Nephron progenitor cell (in vitro differentiated cells): ENCODE measurements around the gene CBLB.

Source experiments
- DNase-seq: peaks from one replicate; pipeline ENCODE4 v3.0.0; 2021
- H3K27ac Mint-ChIP-seq: 2 replicates; pipeline ENCODE4 v1.8.0; 2021; ENCODE audit warnings: mild to moderate bottlenecking, moderate library complexity, mixed read lengths
- H3K27me3 Mint-ChIP-seq: 2 replicates; pipeline ENCODE4 v1.8.0; 2021; ENCODE audit warnings: mild to moderate bottlenecking, low read depth, mixed read lengths; ENCODE audit not compliant: poor library complexity
- H3K36me3 Mint-ChIP-seq: 2 replicates; pipeline ENCODE4 v1.8.0; 2021; ENCODE audit warnings: low read depth, mixed read lengths
- H3K4me1 Mint-ChIP-seq: 2 replicates; pipeline ENCODE4 v1.8.0; 2021; ENCODE audit warnings: mixed read lengths
- H3K4me3 Mint-ChIP-seq: 2 replicates; pipeline ENCODE4 v1.8.0; 2021; ENCODE audit warnings: mild to moderate bottlenecking, moderate library complexity, mixed read lengths
- H3K9me3 Mint-ChIP-seq: 2 replicates; pipeline ENCODE4 v1.8.0; 2021; ENCODE audit warnings: mild to moderate bottlenecking, moderate library complexity, mixed read lengths
- CTCF ChIP-seq: fragments of 200-600 bp; sonication (generic); IDR thresholded peaks from 2 replicates; pipeline ENCODE4 v1.5.0; 2021; ENCODE audit warnings: antibody characterized with exemption

Gene CBLB

GRCh38 chr3:105791919-105792786 lies 76.7 kb downstream of the CBLB start:
- Mint-ChIP-seq H3K9me3 (peaks cover 18% of the 10 kb centered on the region), H3K27ac (peak overlapping the region; percentile 81), H3K4me1 (peaks cover 18% of the 10 kb centered on the region), H3K4me3 (no peak overlapping the region), H3K36me3 (peaks cover 20% of the 10 kb centered on the region), H3K27me3 (peaks cover under 1% of the 10 kb centered on the region)
- DNase-seq: no peak
- no peak for TF ChIP-seq CTCF

- Mint-ChIP-seq H3K36me3 (peaks cover 10% of the 10 kb centered on the region), H3K27ac (no peak overlapping the region), H3K4me1 (peaks cover 18% of the 10 kb centered on the region), H3K27me3 (no peaks in the 10 kb centered on the region), H3K9me3 (peaks cover 8% of the 10 kb centered on the region), H3K4me3 (no peak overlapping the region)
- DNase-seq: no peak
- TF ChIP-seq CTCF: no peak
These were observed 77.7 kb downstream of the CBLB start for GRCh38 chr3:105791131-105791530.

DNA sequence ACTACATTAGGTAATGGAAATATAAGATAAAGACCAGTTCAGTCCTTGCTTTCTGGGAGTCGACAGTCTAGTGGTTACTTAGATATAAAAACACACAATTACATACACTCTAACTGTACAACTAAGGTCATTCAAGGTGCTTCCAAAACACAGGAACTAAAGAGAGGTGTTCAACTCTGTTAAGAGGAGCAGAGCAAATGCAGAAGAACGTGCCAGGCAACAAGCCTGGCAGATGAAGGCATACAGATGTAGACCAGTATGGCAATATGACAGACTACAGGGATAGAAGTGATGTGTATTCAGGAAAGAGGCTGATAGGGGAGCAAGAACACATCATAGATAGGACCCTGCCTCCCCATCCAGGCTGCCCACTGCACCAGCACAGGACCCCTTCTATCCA lies 78.3 kb downstream of the CBLB start:
- H3K4me3 Mint-ChIP-seq: no peak overlapping the region
- peaks cover 5% of the 10 kb centered on the region for H3K36me3 Mint-ChIP-seq
- peaks cover 5% of the 10 kb centered on the region for H3K9me3 Mint-ChIP-seq
- peaks cover 18% of the 10 kb centered on the region for H3K4me1 Mint-ChIP-seq
- H3K27ac Mint-ChIP-seq: no peak overlapping the region
- no peak for TF ChIP-seq CTCF
- H3K27me3 Mint-ChIP-seq: no peaks in the 10 kb centered on the region
- DNase-seq: no peak

GRCh38 chr3:105788593-105788992 lies 80.2 kb downstream of the CBLB start:
- Mint-ChIP-seq H3K4me1 (peaks cover 17% of the 10 kb centered on the region), H3K27ac (no peak overlapping the region), H3K4me3 (no peak overlapping the region), H3K36me3 (no peaks in the 10 kb centered on the region), H3K27me3 (no peaks in the 10 kb centered on the region), H3K9me3 (no peaks in the 10 kb centered on the region)
- no peak for TF ChIP-seq CTCF
- DNase-seq: no peak

- TF ChIP-seq CTCF: no peak
- H3K4me1 Mint-ChIP-seq: peaks cover 5% of the 10 kb centered on the region
- H3K27me3 Mint-ChIP-seq: no peaks in the 10 kb centered on the region
- H3K27ac Mint-ChIP-seq: no peak overlapping the region
- no peaks in the 10 kb centered on the region for H3K36me3 Mint-ChIP-seq
- H3K4me3 Mint-ChIP-seq: no peak overlapping the region
- no peak for DNase-seq
- no peaks in the 10 kb centered on the region for H3K9me3 Mint-ChIP-seq
These were observed 81.4 kb downstream of the CBLB start for GRCh38 chr3:105787453-105787852.

DNA sequence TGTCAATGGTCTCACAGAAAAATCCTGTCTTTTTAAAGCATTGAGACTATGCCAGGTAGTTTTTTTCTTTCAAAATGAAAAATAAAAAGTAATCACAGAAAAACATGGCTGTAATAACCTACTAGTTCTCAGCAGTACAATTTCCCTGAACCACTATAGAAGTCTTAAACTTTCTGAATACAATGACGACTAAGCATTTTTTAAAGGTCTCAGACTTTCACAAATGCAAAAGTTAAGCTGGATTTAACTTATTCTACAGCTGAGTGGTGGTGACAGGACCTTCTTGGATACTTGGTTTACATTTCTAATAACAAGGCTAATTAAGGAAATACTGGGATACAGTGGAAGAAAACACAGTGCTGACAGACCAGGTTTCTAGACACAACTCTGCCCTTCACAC lies 81.8 kb downstream of the CBLB start:
- H3K4me3 Mint-ChIP-seq: no peak overlapping the region
- H3K27me3 Mint-ChIP-seq: no peaks in the 10 kb centered on the region
- no peak for DNase-seq
- no peak for TF ChIP-seq CTCF
- H3K4me1 Mint-ChIP-seq: peaks cover under 1% of the 10 kb centered on the region
- no peak overlapping the region for H3K27ac Mint-ChIP-seq
- H3K36me3 Mint-ChIP-seq: no peaks in the 10 kb centered on the region
- no peaks in the 10 kb centered on the region for H3K9me3 Mint-ChIP-seq
